GM21786 (cell line): ENCODE data around the gene TMEM132A.

Experiments
- ATAC-seq: cut with Tn5 transposase; IDR thresholded peaks from one replicate; pipeline ENCODE4 v1.9.1; 2021; ENCODE audit not compliant: unreplicated experiment

Gene TMEM132A

GRCh38 chr11:60919956-60920355 lies 4.3 kb upstream of the TMEM132A start:
- ATAC-seq = no peak

GRCh38 chr11:60921259-60921658 lies 3.0 kb upstream of the TMEM132A start:
- ATAC-seq = no peak

- ATAC-seq = no peak
Measured at GRCh38 chr11:60921777-60922335, 2.4 kb upstream of the TMEM132A start.

GRCh38 chr11:60922906-60923305 lies 1.4 kb upstream of the TMEM132A start:
- no peak for ATAC-seq

- ATAC-seq = no peak
Measured at GRCh38 chr11:60923326-60923725, 934 bp upstream of the TMEM132A start.

- ATAC-seq = no peak
Measured at GRCh38 chr11:60923800-60924109, 505 bp upstream of the TMEM132A start.

- no peak for ATAC-seq
Measured at GRCh38 chr11:60924906-60925853, 920 bp downstream of the TMEM132A start.

- no peak for ATAC-seq
Measured at GRCh38 chr11:60925868-60926267, 1.6 kb downstream of the TMEM132A start.

GRCh38 chr11:60926500-60926899 lies 2.2 kb downstream of the TMEM132A start:
- no peak for ATAC-seq

GRCh38 chr11:60927061-60927592 lies 2.9 kb downstream of the TMEM132A start:
- ATAC-seq = no peak

- ATAC-seq = no peak
Measured at GRCh38 chr11:60927600-60927999, 3.3 kb downstream of the TMEM132A start.

GRCh38 chr11:60928563-60929001 lies 4.3 kb downstream of the TMEM132A start:
- ATAC-seq = no peak

- ATAC-seq = no peak
Measured at GRCh38 chr11:60929764-60930163, 5.5 kb downstream of the TMEM132A start.

GRCh38 chr11:60930394-60930793 lies 6.1 kb downstream of the TMEM132A start:
- ATAC-seq = no peak

GRCh38 chr11:60931917-60932316 lies 7.7 kb downstream of the TMEM132A start:
- ATAC-seq = no peak

- ATAC-seq = no peak
Measured at GRCh38 chr11:60932605-60933356, 8.5 kb downstream of the TMEM132A start.

- ATAC-seq = no peak
Measured at GRCh38 chr11:60933416-60934123, 9.3 kb downstream of the TMEM132A start.

GRCh38 chr11:60934124-60934789 lies 10.0 kb downstream of the TMEM132A start:
- no peak for ATAC-seq

GRCh38 chr11:60934790-60935605 lies 10.7 kb downstream of the TMEM132A start:
- ATAC-seq = no peak
